ENCODE results near the gene ANKRD50. TPM values are rescaled to one million over a fixed set of nuclear protein-coding genes. Genes with fewer than 3 reads are reported as not detected.

Gene ANKRD50
- total RNA-seq, 1 donor from 2014 or later = 14.6 TPM

DNA sequence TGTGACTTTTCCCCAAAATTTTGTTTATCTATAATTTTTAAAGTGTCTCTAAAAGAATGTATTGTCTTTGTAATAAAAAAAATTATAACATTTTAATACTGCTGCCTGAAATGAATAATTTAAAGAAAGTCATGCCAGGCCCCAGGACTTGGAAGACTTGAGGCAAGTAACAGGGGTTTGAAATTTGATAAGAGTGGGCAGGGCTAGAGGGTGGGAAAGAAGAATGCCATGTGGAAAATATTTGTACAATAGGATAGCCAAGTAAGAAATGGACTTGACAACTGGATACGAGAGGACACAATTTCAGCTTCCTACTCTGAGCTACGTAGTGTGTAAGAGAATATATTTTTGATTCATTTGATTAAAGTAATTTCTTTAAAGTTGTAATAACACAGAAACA lies 36.9 kb upstream of the ANKRD50 start:
- no peaks in the 10 kb centered on the region for H3K27me3 ChIP-seq (ENCODE audit: control insufficient read depth, insufficient read depth, low read length)
- TF ChIP-seq, protein P1, sequence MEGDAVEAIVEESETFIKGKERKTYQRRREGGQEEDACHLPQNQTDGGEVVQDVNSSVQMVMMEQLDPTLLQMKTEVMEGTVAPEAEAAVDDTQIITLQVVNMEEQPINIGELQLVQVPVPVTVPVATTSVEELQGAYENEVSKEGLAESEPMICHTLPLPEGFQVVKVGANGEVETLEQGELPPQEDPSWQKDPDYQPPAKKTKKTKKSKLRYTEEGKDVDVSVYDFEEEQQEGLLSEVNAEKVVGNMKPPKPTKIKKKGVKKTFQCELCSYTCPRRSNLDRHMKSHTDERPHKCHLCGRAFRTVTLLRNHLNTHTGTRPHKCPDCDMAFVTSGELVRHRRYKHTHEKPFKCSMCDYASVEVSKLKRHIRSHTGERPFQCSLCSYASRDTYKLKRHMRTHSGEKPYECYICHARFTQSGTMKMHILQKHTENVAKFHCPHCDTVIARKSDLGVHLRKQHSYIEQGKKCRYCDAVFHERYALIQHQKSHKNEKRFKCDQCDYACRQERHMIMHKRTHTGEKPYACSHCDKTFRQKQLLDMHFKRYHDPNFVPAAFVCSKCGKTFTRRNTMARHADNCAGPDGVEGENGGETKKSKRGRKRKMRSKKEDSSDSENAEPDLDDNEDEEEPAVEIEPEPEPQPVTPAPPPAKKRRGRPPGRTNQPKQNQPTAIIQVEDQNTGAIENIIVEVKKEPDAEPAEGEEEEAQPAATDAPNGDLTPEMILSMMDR (IDR thresholded peaks at IDR 0.05; ENCODE audit: insufficient read depth, low read length, poor library complexity, severe bottlenecking) = no peak
- no peak overlapping the region for H3K4me3 ChIP-seq (ENCODE audit: low read depth, low read length)
- H3K36me3 ChIP-seq (ENCODE audit: control insufficient read depth, insufficient read depth, low read length) = no peaks in the 10 kb centered on the region
- no peak for DNase-seq (ENCODE audit: low read depth)

GRCh38 chr4:124748965-124749364 lies 36.4 kb upstream of the ANKRD50 start:
- no peak overlapping the region for H3K4me3 ChIP-seq (ENCODE audit: low read depth, low read length)
- DNase-seq (ENCODE audit: low read depth) = no peak
- TF ChIP-seq, protein P1 (IDR thresholded peaks at IDR 0.05; ENCODE audit: insufficient read depth, low read length, poor library complexity, severe bottlenecking) = no peak
- H3K36me3 ChIP-seq (ENCODE audit: control insufficient read depth, insufficient read depth, low read length) = no peaks in the 10 kb centered on the region
- H3K27me3 ChIP-seq (ENCODE audit: control insufficient read depth, insufficient read depth, low read length) = no peaks in the 10 kb centered on the region

DNA sequence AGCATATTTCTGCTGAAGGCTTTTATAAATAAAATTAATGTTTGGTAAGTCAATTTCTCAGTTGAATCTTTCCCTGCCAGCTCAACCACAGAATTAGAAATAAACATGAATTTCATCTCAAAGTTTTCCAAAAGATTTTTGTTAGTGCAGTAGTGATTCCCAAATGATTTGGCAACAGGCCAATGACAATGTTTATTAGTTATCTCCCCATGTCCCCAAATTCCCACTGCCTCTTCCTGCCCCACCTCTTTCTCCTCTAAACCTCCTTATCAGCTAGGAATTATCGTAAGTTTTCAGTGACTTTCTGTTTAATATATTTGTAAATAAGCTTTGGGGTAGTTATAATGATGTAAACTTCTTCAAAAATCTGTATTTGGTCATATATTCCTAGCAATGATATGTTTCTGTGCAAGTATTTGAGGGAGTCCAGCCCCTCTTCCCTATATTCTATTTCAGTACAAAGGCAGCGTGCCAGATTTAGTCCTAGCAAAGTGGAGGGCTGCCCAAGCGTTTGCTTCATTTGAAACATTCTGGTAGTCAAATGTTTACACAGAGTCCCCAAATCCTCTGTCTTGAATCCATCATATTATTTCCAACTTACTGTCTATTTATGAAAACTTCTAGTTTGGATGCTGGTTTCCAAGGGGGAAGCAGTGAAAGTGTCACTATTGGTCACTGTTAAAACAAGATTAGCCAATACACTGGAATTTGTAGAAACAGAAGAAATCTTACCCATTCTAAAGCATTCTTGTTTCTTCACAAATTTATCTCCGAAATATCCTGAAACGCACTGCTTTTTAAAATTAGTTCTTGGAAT lies 33.7 kb upstream of the ANKRD50 start:
- Histone ChIP-seq H3K36me3 (ENCODE audit: control insufficient read depth, insufficient read depth, low read length) (no peaks in the 10 kb centered on the region), H3K4me3 (ENCODE audit: low read depth, low read length) (no peak overlapping the region), H3K27me3 (ENCODE audit: control insufficient read depth, insufficient read depth, low read length) (no peaks in the 10 kb centered on the region)
- DNase-seq (ENCODE audit: low read depth) = no peak
- TF ChIP-seq, protein P1 (IDR thresholded peaks at IDR 0.05; ENCODE audit: insufficient read depth, low read length, poor library complexity, severe bottlenecking) = no peak

DNA sequence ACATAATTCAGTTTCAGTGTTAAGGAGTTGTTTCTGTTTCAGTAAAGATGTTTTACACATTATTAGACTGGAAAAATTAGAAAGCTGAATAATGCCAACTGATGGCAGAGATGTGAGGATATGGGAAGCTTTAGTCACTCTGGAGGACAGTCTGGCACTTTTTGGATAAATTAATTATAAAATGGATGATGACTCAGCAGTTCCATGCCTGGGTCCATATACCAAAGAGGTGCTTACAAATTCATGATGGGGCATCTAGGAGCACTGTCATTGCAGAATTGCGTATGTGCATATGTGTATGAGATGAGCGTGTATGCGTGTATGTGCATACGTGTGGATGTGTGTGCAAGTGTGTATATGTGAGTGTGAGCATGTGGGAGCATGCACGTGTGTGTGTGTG lies 31.2 kb upstream of the ANKRD50 start:
- H3K27me3 ChIP-seq (ENCODE audit: control insufficient read depth, insufficient read depth, low read length) = no peaks in the 10 kb centered on the region
- no peak for DNase-seq (ENCODE audit: low read depth)
- no peak overlapping the region for H3K4me3 ChIP-seq (ENCODE audit: low read depth, low read length)
- no peaks in the 10 kb centered on the region for H3K36me3 ChIP-seq (ENCODE audit: control insufficient read depth, insufficient read depth, low read length)
- TF ChIP-seq, protein P1 (IDR thresholded peaks at IDR 0.05; ENCODE audit: insufficient read depth, low read length, poor library complexity, severe bottlenecking) = no peak

GRCh38 chr4:124740501-124740900 lies 28.0 kb upstream of the ANKRD50 start:
- H3K36me3 ChIP-seq (ENCODE audit: control insufficient read depth, insufficient read depth, low read length) = no peaks in the 10 kb centered on the region
- no peaks in the 10 kb centered on the region for H3K27me3 ChIP-seq (ENCODE audit: control insufficient read depth, insufficient read depth, low read length)
- no peak for DNase-seq (ENCODE audit: low read depth)
- TF ChIP-seq, protein P1 (IDR thresholded peaks at IDR 0.05; ENCODE audit: insufficient read depth, low read length, poor library complexity, severe bottlenecking) = no peak
- no peak overlapping the region for H3K4me3 ChIP-seq (ENCODE audit: low read depth, low read length)

- no peak for DNase-seq (ENCODE audit: low read depth)
- H3K36me3 ChIP-seq (ENCODE audit: control insufficient read depth, insufficient read depth, low read length) = no peaks in the 10 kb centered on the region
- TF ChIP-seq, protein P1 (IDR thresholded peaks at IDR 0.05; ENCODE audit: insufficient read depth, low read length, poor library complexity, severe bottlenecking) = no peak
- H3K27me3 ChIP-seq (ENCODE audit: control insufficient read depth, insufficient read depth, low read length) = no peaks in the 10 kb centered on the region
- H3K4me3 ChIP-seq (ENCODE audit: low read depth, low read length) = no peak overlapping the region
These were observed 26.5 kb upstream of the ANKRD50 start for GRCh38 chr4:124738994-124739393.
